ENCODE data around the gene WNK3.

DNA sequence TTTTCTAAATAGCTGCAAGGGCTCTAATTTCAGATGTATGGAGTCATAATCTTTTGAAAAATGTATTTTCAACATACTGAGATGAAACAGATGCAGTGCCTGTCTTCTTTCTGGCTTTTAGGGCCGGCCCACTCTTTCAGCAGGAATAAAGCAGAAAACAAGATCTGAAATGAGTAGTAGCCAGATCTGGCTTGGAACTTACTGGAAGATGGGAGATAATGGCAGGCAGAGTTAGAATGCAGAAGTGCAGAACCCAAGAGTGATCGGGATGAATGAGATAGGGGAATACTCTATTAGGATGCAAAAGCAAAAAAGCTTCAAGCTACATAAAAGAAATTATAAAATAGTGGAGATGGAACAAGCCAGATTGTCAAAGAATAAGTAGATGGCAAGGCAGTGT is 173.4 kb downstream of the WNK3 start:
- TF ChIP-seq POLR2A (IDR thresholded peaks at IDR 0.05; ENCODE audit: low read length) (no peak), POLR2AphosphoS2 (conservative IDR thresholded peaks at IDR 0.05; ENCODE audit: low read length) (no peak), SREBF2 (IDR thresholded peaks at IDR 0.05) (no peak), BHLHE40 (IDR thresholded peaks at IDR 0.05; ENCODE audit: low read depth, low read length) (no peak), JUNB (IDR thresholded peaks at IDR 0.05) (no peak), SMC3 (IDR thresholded peaks at IDR 0.05) (no peak), EP300 (IDR thresholded peaks at IDR 0.05) (no peak), MAFK (IDR thresholded peaks at IDR 0.05; ENCODE audit: partially characterized antibody) (no peak)
- TF ChIP-seq, protein P1, sequence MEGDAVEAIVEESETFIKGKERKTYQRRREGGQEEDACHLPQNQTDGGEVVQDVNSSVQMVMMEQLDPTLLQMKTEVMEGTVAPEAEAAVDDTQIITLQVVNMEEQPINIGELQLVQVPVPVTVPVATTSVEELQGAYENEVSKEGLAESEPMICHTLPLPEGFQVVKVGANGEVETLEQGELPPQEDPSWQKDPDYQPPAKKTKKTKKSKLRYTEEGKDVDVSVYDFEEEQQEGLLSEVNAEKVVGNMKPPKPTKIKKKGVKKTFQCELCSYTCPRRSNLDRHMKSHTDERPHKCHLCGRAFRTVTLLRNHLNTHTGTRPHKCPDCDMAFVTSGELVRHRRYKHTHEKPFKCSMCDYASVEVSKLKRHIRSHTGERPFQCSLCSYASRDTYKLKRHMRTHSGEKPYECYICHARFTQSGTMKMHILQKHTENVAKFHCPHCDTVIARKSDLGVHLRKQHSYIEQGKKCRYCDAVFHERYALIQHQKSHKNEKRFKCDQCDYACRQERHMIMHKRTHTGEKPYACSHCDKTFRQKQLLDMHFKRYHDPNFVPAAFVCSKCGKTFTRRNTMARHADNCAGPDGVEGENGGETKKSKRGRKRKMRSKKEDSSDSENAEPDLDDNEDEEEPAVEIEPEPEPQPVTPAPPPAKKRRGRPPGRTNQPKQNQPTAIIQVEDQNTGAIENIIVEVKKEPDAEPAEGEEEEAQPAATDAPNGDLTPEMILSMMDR (IDR thresholded peaks at IDR 0.05), result no peak
- TF ChIP-seq, protein P2, sequence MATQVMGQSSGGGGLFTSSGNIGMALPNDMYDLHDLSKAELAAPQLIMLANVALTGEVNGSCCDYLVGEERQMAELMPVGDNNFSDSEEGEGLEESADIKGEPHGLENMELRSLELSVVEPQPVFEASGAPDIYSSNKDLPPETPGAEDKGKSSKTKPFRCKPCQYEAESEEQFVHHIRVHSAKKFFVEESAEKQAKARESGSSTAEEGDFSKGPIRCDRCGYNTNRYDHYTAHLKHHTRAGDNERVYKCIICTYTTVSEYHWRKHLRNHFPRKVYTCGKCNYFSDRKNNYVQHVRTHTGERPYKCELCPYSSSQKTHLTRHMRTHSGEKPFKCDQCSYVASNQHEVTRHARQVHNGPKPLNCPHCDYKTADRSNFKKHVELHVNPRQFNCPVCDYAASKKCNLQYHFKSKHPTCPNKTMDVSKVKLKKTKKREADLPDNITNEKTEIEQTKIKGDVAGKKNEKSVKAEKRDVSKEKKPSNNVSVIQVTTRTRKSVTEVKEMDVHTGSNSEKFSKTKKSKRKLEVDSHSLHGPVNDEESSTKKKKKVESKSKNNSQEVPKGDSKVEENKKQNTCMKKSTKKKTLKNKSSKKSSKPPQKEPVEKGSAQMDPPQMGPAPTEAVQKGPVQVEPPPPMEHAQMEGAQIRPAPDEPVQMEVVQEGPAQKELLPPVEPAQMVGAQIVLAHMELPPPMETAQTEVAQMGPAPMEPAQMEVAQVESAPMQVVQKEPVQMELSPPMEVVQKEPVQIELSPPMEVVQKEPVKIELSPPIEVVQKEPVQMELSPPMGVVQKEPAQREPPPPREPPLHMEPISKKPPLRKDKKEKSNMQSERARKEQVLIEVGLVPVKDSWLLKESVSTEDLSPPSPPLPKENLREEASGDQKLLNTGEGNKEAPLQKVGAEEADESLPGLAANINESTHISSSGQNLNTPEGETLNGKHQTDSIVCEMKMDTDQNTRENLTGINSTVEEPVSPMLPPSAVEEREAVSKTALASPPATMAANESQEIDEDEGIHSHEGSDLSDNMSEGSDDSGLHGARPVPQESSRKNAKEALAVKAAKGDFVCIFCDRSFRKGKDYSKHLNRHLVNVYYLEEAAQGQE (IDR thresholded peaks at IDR 0.05), result no peak
- TF ChIP-seq, protein P3, sequence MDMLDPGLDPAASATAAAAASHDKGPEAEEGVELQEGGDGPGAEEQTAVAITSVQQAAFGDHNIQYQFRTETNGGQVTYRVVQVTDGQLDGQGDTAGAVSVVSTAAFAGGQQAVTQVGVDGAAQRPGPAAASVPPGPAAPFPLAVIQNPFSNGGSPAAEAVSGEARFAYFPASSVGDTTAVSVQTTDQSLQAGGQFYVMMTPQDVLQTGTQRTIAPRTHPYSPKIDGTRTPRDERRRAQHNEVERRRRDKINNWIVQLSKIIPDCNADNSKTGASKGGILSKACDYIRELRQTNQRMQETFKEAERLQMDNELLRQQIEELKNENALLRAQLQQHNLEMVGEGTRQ (IDR thresholded peaks at IDR 0.05), result no peak

Measured in A549 (cell line).